ENCODE results near the gene TSPO2. TPM values are rescaled to one million over a fixed set of nuclear protein-coding genes. Genes with fewer than 3 reads are reported as not detected.

TSPO2 gene
- total RNA-seq, 1 donor from 2014 or later = not detected

- DNase-seq (ENCODE audit: extremely low spot score in 2 of 2) = no peak
- intact Hi-C loops (cut with DNase I) = no loop called here
- H3K27ac ChIP-seq = no peak overlapping the region
Measured at GRCh38 chr6:41077536-41077935, 35.3 kb downstream of the TSPO2 start.

GRCh38 chr6:41078101-41078500, 35.8 kb downstream of the TSPO2 start:
- H3K27ac ChIP-seq = no peak overlapping the region
- H3K9me3 ChIP-seq = no peaks in the 10 kb centered on the region
- TF ChIP-seq POLR2A (IDR thresholded peaks at IDR 0.05) (no peak), POLR2AphosphoS5 (IDR thresholded peaks at IDR 0.05; ENCODE audit: insufficient read depth in 1 of 2, low read depth in 1 of 2) (no peak)
- intact Hi-C loops (cut with DNase I) = no loop called here
- no peak for DNase-seq (ENCODE audit: extremely low spot score in 2 of 2)
- H3K36me3 ChIP-seq = peaks cover 0 to 24% of the 10 kb centered on the region in 2 donors
- no peaks in the 10 kb centered on the region for H3K27me3 ChIP-seq
- H3K4me3 ChIP-seq = no peak overlapping the region
- H3K4me1 ChIP-seq = peaks cover 27% of the 10 kb centered on the region

More at GRCh38 chr6:41077536-41077935, 35.3 kb downstream of the TSPO2 start:
- TF ChIP-seq CTCF (IDR thresholded peaks at IDR 0.05) = no peak
- TF ChIP-seq POLR2AphosphoS5 (IDR thresholded peaks at IDR 0.05; ENCODE audit: insufficient read depth in 1 of 2, low read depth in 1 of 2) = no peak
- TF ChIP-seq POLR2A (IDR thresholded peaks at IDR 0.05) = no peak
- Histone ChIP-seq H3K27me3 (no peaks in the 10 kb centered on the region), H3K9me3 (no peaks in the 10 kb centered on the region), H3K4me3 (no peak overlapping the region), H3K36me3 (peaks cover 0 to 24% of the 10 kb centered on the region in 2 donors), H3K4me1 (peaks cover 27% of the 10 kb centered on the region)

- Histone ChIP-seq H3K27me3 (no peaks in the 10 kb centered on the region), H3K4me3 (no peak overlapping the region), H3K36me3 (peaks cover 0 to 24% of the 10 kb centered on the region in 2 donors), H3K4me1 (peaks cover 25% of the 10 kb centered on the region), H3K9me3 (no peaks in the 10 kb centered on the region), H3K27ac (no peak overlapping the region)
- intact Hi-C loops (cut with DNase I) = no loop called here
- no peak for DNase-seq (ENCODE audit: extremely low spot score in 2 of 2)
- TF ChIP-seq CTCF (IDR thresholded peaks at IDR 0.05) (no peak), POLR2AphosphoS5 (IDR thresholded peaks at IDR 0.05; ENCODE audit: insufficient read depth in 1 of 2, low read depth in 1 of 2) (no peak), POLR2A (IDR thresholded peaks at IDR 0.05) (no peak)
Measured at GRCh38 chr6:41079080-41079479, 36.8 kb downstream of the TSPO2 start.

- H3K27me3 ChIP-seq = no peaks in the 10 kb centered on the region
- TF ChIP-seq CTCF (IDR thresholded peaks at IDR 0.05) = no peak
- no peak for TF ChIP-seq POLR2AphosphoS5 (IDR thresholded peaks at IDR 0.05; ENCODE audit: insufficient read depth in 1 of 2, low read depth in 1 of 2)
- no peak for TF ChIP-seq POLR2A (IDR thresholded peaks at IDR 0.05)
- no peak overlapping the region for H3K4me3 ChIP-seq
- intact Hi-C loops (cut with DNase I) = no loop called here
- peaks cover 0 to 24% of the 10 kb centered on the region in 2 donors for H3K36me3 ChIP-seq
- H3K9me3 ChIP-seq = no peaks in the 10 kb centered on the region
- H3K4me1 ChIP-seq = peaks cover 9% of the 10 kb centered on the region
- H3K27ac ChIP-seq = no peak overlapping the region
- DNase-seq (ENCODE audit: extremely low spot score in 2 of 2) = no peak
Measured at GRCh38 chr6:41080621-41081020, 38.4 kb downstream of the TSPO2 start.

GRCh38 chr6:41083072-41083471, 40.8 kb downstream of the TSPO2 start:
- intact Hi-C loops (cut with DNase I) = no loop called here
- Histone ChIP-seq H3K4me3 (no peak overlapping the region), H3K27ac (no peak overlapping the region), H3K4me1 (no peaks in the 10 kb centered on the region), H3K27me3 (no peaks in the 10 kb centered on the region), H3K9me3 (no peaks in the 10 kb centered on the region), H3K36me3 (peaks cover 0 to 32% of the 10 kb centered on the region in 2 donors)
- DNase-seq (ENCODE audit: extremely low spot score in 2 of 2) = no peak
- TF ChIP-seq POLR2AphosphoS5 (IDR thresholded peaks at IDR 0.05; ENCODE audit: insufficient read depth in 1 of 2, low read depth in 1 of 2) = no peak
- TF ChIP-seq CTCF (IDR thresholded peaks at IDR 0.05) = no peak
- TF ChIP-seq POLR2A (IDR thresholded peaks at IDR 0.05) = no peak
